GOT3 (cell line): Measurements from ENCODE around the gene PLPP7.
"Not testable (repeated sequence)": the region's sequence is repeated elsewhere in the genome, so short reads cannot be mapped to it uniquely, and the experiment has no call there.

Experiments used
- DNase-seq: peaks from one replicate; lab custom pipeline; 2025; ENCODE audit warnings: mixed read lengths; lab: John Stamatoyannopoulos, UW

Gene PLPP7

GRCh38 chr9:131289301-131290035 is at the start of gene PLPP7:
Gene PLPP7, plus strand, starts transcription at chr9:131289723. Its CDS starts 275 bp downstream, at chr9:131289998.
- DNase-seq, result peak; percentile 54

- DNase-seq, result no peak
These were observed 49.2 kb upstream of the PLPP7 start for GRCh38 chr9:131240047-131240921.

GRCh38 chr9:131244331-131244730 is 45.2 kb upstream of the PLPP7 start:
- DNase-seq, result not testable (repeated sequence)

- no peak for DNase-seq
These were observed 42.9 kb upstream of the PLPP7 start for GRCh38 chr9:131246618-131247017.

- DNase-seq, result no peak
These were observed 37.4 kb upstream of the PLPP7 start for GRCh38 chr9:131252120-131252519.

- no peak for DNase-seq
These were observed 35.5 kb upstream of the PLPP7 start for GRCh38 chr9:131253891-131254491.

- no peak for DNase-seq
These were observed 34.9 kb upstream of the PLPP7 start for GRCh38 chr9:131254626-131255025.

- no peak for DNase-seq
These were observed 33.8 kb upstream of the PLPP7 start for GRCh38 chr9:131255676-131256197.

GRCh38 chr9:131257266-131258025 is 32.1 kb upstream of the PLPP7 start:
- DNase-seq, result no peak

- no peak for DNase-seq
These were observed 31.3 kb upstream of the PLPP7 start for GRCh38 chr9:131258186-131258585.

GRCh38 chr9:131258698-131259431 is 30.7 kb upstream of the PLPP7 start:
- no peak for DNase-seq

GRCh38 chr9:131259432-131259898 is 30.1 kb upstream of the PLPP7 start:
- no peak for DNase-seq

GRCh38 chr9:131259916-131260597 is 29.5 kb upstream of the PLPP7 start:
- DNase-seq, result no peak

GRCh38 chr9:131260751-131261452 is 28.6 kb upstream of the PLPP7 start:
- no peak for DNase-seq

GRCh38 chr9:131262327-131263032 is 27.0 kb upstream of the PLPP7 start:
- no peak for DNase-seq

GRCh38 chr9:131263033-131263343 is 26.5 kb upstream of the PLPP7 start:
- DNase-seq, result not testable (repeated sequence)

GRCh38 chr9:131263701-131264100 is 25.8 kb upstream of the PLPP7 start:
- no peak for DNase-seq

- no peak for DNase-seq
These were observed 25.3 kb upstream of the PLPP7 start for GRCh38 chr9:131264231-131264630.
